ENCODE results near the gene TBL1X.
"Not testable (repeated sequence)": the region's sequence is repeated elsewhere in the genome, so short reads cannot be mapped to it uniquely, and the experiment has no call there.

The TBL1X gene

GRCh38 chrX:9436812-9437211 is 28.0 kb upstream of the TBL1X start:
- Histone ChIP-seq H3K27me3 (ENCODE audit: insufficient read depth, low read length) (no peaks in the 10 kb centered on the region), H3K79me2 (ENCODE audit: control insufficient read depth, insufficient read depth, low read length, unreplicated experiment) (no peaks in the 10 kb centered on the region), H3K4me1 (ENCODE audit: control insufficient read depth, insufficient read depth, low read length, unreplicated experiment) (no peaks in the 10 kb centered on the region), H3K27ac (ENCODE audit: low read depth, low read length) (no peak overlapping the region), H3K36me3 (ENCODE audit: insufficient read depth, low read length) (no peaks in the 10 kb centered on the region), H3K4me3 (ENCODE audit: low read depth, low read length) (no peak overlapping the region), H2AFZ (ENCODE audit: low read length, unreplicated experiment) (no peak overlapping the region)

- Histone ChIP-seq H3K27me3 (ENCODE audit: insufficient read depth, low read length) (no peaks in the 10 kb centered on the region), H3K27ac (ENCODE audit: low read depth, low read length) (no peak overlapping the region), H3K79me2 (ENCODE audit: control insufficient read depth, insufficient read depth, low read length, unreplicated experiment) (no peaks in the 10 kb centered on the region), H3K4me1 (ENCODE audit: control insufficient read depth, insufficient read depth, low read length, unreplicated experiment) (no peaks in the 10 kb centered on the region), H3K4me3 (ENCODE audit: low read depth, low read length) (no peak overlapping the region), H2AFZ (ENCODE audit: low read length, unreplicated experiment) (no peak overlapping the region), H3K36me3 (ENCODE audit: insufficient read depth, low read length) (no peaks in the 10 kb centered on the region)
Observed at GRCh38 chrX:9438933-9439494, 25.8 kb upstream of the TBL1X start.

- no peak overlapping the region for H3K27ac ChIP-seq (ENCODE audit: low read depth, low read length)
- no peak overlapping the region for H3K4me3 ChIP-seq (ENCODE audit: low read depth, low read length)
- H3K36me3 ChIP-seq (ENCODE audit: insufficient read depth, low read length) = no peaks in the 10 kb centered on the region
- no peaks in the 10 kb centered on the region for H3K79me2 ChIP-seq (ENCODE audit: control insufficient read depth, insufficient read depth, low read length, unreplicated experiment)
- H2AFZ ChIP-seq (ENCODE audit: low read length, unreplicated experiment) = no peak overlapping the region
- H3K27me3 ChIP-seq (ENCODE audit: insufficient read depth, low read length) = no peaks in the 10 kb centered on the region
- no peaks in the 10 kb centered on the region for H3K4me1 ChIP-seq (ENCODE audit: control insufficient read depth, insufficient read depth, low read length, unreplicated experiment)
Observed at GRCh38 chrX:9440116-9440844, 24.6 kb upstream of the TBL1X start.

- no peak overlapping the region for H2AFZ ChIP-seq (ENCODE audit: low read length, unreplicated experiment)
- no peaks in the 10 kb centered on the region for H3K36me3 ChIP-seq (ENCODE audit: insufficient read depth, low read length)
- H3K4me1 ChIP-seq (ENCODE audit: control insufficient read depth, insufficient read depth, low read length, unreplicated experiment) = no peaks in the 10 kb centered on the region
- no peaks in the 10 kb centered on the region for H3K27me3 ChIP-seq (ENCODE audit: insufficient read depth, low read length)
- H3K79me2 ChIP-seq (ENCODE audit: control insufficient read depth, insufficient read depth, low read length, unreplicated experiment) = no peaks in the 10 kb centered on the region
- no peak overlapping the region for H3K4me3 ChIP-seq (ENCODE audit: low read depth, low read length)
- H3K27ac ChIP-seq (ENCODE audit: low read depth, low read length) = no peak overlapping the region
Observed at GRCh38 chrX:9442056-9442455, 22.8 kb upstream of the TBL1X start.

GRCh38 chrX:9443327-9443726 is 21.5 kb upstream of the TBL1X start:
- Histone ChIP-seq H3K4me1 (ENCODE audit: control insufficient read depth, insufficient read depth, low read length, unreplicated experiment) (no peaks in the 10 kb centered on the region), H2AFZ (ENCODE audit: low read length, unreplicated experiment) (no peak overlapping the region), H3K27ac (ENCODE audit: low read depth, low read length) (no peak overlapping the region), H3K79me2 (ENCODE audit: control insufficient read depth, insufficient read depth, low read length, unreplicated experiment) (no peaks in the 10 kb centered on the region), H3K4me3 (ENCODE audit: low read depth, low read length) (no peak overlapping the region), H3K36me3 (ENCODE audit: insufficient read depth, low read length) (no peaks in the 10 kb centered on the region), H3K27me3 (ENCODE audit: insufficient read depth, low read length) (no peaks in the 10 kb centered on the region)

- H3K36me3 ChIP-seq (ENCODE audit: insufficient read depth, low read length) = no peaks in the 10 kb centered on the region
- H3K79me2 ChIP-seq (ENCODE audit: control insufficient read depth, insufficient read depth, low read length, unreplicated experiment) = no peaks in the 10 kb centered on the region
- H3K27me3 ChIP-seq (ENCODE audit: insufficient read depth, low read length) = no peaks in the 10 kb centered on the region
- H3K27ac ChIP-seq (ENCODE audit: low read depth, low read length) = no peak overlapping the region
- H3K4me1 ChIP-seq (ENCODE audit: control insufficient read depth, insufficient read depth, low read length, unreplicated experiment) = no peaks in the 10 kb centered on the region
- peak overlapping the region; percentile 14 for H2AFZ ChIP-seq (ENCODE audit: low read length, unreplicated experiment)
- H3K4me3 ChIP-seq (ENCODE audit: low read depth, low read length) = no peak overlapping the region
Observed at GRCh38 chrX:9447906-9448305, 17.0 kb upstream of the TBL1X start.

- Histone ChIP-seq H2AFZ (ENCODE audit: low read length, unreplicated experiment) (no peak overlapping the region), H3K27ac (ENCODE audit: low read depth, low read length) (no peak overlapping the region), H3K4me1 (ENCODE audit: control insufficient read depth, insufficient read depth, low read length, unreplicated experiment) (no peaks in the 10 kb centered on the region), H3K27me3 (ENCODE audit: insufficient read depth, low read length) (no peaks in the 10 kb centered on the region), H3K4me3 (ENCODE audit: low read depth, low read length) (no peak overlapping the region), H3K79me2 (ENCODE audit: control insufficient read depth, insufficient read depth, low read length, unreplicated experiment) (no peaks in the 10 kb centered on the region), H3K36me3 (ENCODE audit: insufficient read depth, low read length) (no peaks in the 10 kb centered on the region)
Observed at GRCh38 chrX:9456250-9457074, 8.4 kb upstream of the TBL1X start.

GRCh38 chrX:9458034-9458433 is 6.8 kb upstream of the TBL1X start:
- not testable (repeated sequence) for H3K4me3 ChIP-seq (ENCODE audit: low read depth, low read length); H3K27me3 ChIP-seq (ENCODE audit: insufficient read depth, low read length); H3K36me3 ChIP-seq (ENCODE audit: insufficient read depth, low read length); H3K4me1 ChIP-seq (ENCODE audit: control insufficient read depth, insufficient read depth, low read length, unreplicated experiment); H2AFZ ChIP-seq (ENCODE audit: low read length, unreplicated experiment); H3K27ac ChIP-seq (ENCODE audit: low read depth, low read length); H3K79me2 ChIP-seq (ENCODE audit: control insufficient read depth, insufficient read depth, low read length, unreplicated experiment)

- H3K79me2 ChIP-seq (ENCODE audit: control insufficient read depth, insufficient read depth, low read length, unreplicated experiment) = no peaks in the 10 kb centered on the region
- H3K27me3 ChIP-seq (ENCODE audit: insufficient read depth, low read length) = no peaks in the 10 kb centered on the region
- peaks cover 6% of the 10 kb centered on the region for H3K4me1 ChIP-seq (ENCODE audit: control insufficient read depth, insufficient read depth, low read length, unreplicated experiment)
- H2AFZ ChIP-seq (ENCODE audit: low read length, unreplicated experiment) = no peak overlapping the region
- no peaks in the 10 kb centered on the region for H3K36me3 ChIP-seq (ENCODE audit: insufficient read depth, low read length)
- H3K27ac ChIP-seq (ENCODE audit: low read depth, low read length) = no peak overlapping the region
- no peak overlapping the region for H3K4me3 ChIP-seq (ENCODE audit: low read depth, low read length)
Observed at GRCh38 chrX:9458516-9459078, 6.3 kb upstream of the TBL1X start.

- H3K27ac ChIP-seq (ENCODE audit: low read depth, low read length) = no peak overlapping the region
- H3K27me3 ChIP-seq (ENCODE audit: insufficient read depth, low read length) = no peaks in the 10 kb centered on the region
- H3K79me2 ChIP-seq (ENCODE audit: control insufficient read depth, insufficient read depth, low read length, unreplicated experiment) = no peaks in the 10 kb centered on the region
- H3K4me1 ChIP-seq (ENCODE audit: control insufficient read depth, insufficient read depth, low read length, unreplicated experiment) = peaks cover 10% of the 10 kb centered on the region
- no peak overlapping the region for H3K4me3 ChIP-seq (ENCODE audit: low read depth, low read length)
- H2AFZ ChIP-seq (ENCODE audit: low read length, unreplicated experiment) = no peak overlapping the region
- no peaks in the 10 kb centered on the region for H3K36me3 ChIP-seq (ENCODE audit: insufficient read depth, low read length)
Observed at GRCh38 chrX:9459186-9459748, 5.6 kb upstream of the TBL1X start.
